GM10266 (cell line): ENCODE data around the gene GPR75.
"Not testable (repeated sequence)": the region's sequence is repeated elsewhere in the genome, so short reads cannot be mapped to it uniquely, and the experiment has no call there.

Experiments used
- DNase-seq: peaks from one replicate; pipeline ENCODE4 v3.0.0; 2012; ENCODE audit errors: extremely low spot score
- TF ChIP-seq, protein P1 (sequence below): IDR thresholded peaks from 2 replicates; pipeline ENCODE4 v1.5.1; 2012; ENCODE audit warnings: mild to moderate bottlenecking, low read depth; ENCODE audit not compliant: control insufficient read depth, insufficient read depth; ENCODE audit errors: missing control alignments

The GPR75 gene

DNA sequence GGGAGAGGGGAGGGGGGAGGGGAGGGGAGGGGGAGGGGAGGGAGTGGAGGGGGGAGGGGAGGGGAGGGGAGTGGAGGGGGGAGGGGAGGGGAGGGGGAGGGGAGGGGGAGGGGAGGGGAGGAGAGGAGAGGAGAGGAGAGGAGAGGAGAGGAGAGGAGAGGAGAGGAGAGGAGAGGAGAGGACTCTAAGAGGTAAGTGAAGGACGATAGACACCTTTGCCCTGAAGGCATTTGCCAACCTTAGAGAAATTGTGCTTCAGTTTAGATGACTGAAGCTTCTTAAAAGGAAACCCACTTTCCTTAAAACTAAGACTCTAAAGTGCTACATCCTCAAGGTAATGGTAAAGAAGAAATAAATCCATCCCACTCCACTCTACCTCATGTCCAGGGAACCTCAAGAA is 19.2 kb downstream of the GPR75 start:
- no peak for DNase-seq
- TF ChIP-seq, protein P1, sequence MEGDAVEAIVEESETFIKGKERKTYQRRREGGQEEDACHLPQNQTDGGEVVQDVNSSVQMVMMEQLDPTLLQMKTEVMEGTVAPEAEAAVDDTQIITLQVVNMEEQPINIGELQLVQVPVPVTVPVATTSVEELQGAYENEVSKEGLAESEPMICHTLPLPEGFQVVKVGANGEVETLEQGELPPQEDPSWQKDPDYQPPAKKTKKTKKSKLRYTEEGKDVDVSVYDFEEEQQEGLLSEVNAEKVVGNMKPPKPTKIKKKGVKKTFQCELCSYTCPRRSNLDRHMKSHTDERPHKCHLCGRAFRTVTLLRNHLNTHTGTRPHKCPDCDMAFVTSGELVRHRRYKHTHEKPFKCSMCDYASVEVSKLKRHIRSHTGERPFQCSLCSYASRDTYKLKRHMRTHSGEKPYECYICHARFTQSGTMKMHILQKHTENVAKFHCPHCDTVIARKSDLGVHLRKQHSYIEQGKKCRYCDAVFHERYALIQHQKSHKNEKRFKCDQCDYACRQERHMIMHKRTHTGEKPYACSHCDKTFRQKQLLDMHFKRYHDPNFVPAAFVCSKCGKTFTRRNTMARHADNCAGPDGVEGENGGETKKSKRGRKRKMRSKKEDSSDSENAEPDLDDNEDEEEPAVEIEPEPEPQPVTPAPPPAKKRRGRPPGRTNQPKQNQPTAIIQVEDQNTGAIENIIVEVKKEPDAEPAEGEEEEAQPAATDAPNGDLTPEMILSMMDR: no peak

DNA sequence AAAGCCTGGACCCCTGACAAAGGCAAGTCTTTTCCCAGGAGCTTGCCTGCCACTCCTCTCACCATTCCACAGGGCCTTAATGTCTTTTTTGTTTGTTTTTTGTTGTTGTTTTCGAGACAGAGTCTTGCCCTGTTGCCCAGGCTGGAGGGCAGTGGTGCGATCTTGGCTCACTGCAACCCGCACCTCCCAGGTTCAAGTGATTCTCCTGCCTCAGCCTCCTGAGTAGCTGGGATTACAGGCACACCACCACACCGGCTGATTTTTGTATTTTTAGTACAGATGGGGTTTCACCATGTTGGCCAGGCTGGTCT is 29.8 kb downstream of the GPR75 start:
- DNase-seq: not testable (repeated sequence)

DNA sequence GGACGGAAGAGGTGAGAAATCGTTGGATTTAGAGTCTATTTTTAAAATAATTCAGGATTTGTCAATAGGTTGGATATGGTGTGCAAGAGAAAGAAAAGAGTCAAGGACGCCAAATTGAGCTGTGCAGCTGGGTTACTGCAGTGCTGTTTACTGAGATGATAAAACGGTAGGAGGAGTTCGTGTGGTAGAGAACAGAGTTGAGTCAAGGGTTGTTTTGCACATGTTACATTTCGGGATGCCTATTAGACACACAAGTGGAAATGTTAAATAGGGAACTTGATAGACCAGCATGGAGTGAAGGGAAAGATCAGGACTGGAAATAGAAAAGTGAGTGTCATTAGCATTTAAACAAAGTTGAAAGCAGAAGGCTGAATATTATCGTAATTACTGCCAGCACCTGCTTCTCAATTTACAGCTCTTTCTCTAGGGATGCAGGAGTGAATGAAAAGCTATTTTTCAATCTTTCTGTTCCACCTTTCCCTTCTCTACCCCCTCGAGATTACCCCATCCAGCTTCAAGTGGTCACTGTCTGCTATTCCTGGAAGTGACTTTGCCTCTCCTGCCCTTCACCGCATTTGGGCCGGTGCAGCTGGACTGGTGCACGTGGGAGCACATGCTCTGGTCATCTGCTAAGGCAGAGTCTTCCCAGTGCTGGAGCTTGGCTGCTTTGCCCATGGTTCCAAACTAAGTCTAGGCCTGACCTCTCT is 30.3 kb downstream of the GPR75 start:
- TF ChIP-seq, protein P1: no peak
- DNase-seq: no peak

DNA sequence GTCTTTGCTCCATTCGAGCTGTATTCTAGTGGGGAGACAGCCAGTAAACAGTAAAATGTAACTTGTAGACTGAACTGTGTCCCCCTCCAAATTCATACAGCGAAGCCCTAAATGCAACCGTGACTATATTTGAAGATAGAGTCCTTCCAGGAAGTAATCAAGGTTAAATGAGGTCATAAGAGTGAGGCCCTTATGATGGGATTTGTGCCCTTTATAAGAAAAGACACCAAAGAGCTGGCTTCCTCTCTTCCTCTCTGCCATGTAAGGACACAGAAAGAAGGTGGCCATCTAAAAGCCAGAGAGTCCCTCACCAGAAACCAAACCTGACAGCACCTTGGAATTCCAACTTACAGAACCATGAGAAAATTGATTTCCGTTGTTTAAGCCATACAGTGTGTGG is 31.4 kb downstream of the GPR75 start:
- TF ChIP-seq, protein P1: no peak
- no peak for DNase-seq

DNA sequence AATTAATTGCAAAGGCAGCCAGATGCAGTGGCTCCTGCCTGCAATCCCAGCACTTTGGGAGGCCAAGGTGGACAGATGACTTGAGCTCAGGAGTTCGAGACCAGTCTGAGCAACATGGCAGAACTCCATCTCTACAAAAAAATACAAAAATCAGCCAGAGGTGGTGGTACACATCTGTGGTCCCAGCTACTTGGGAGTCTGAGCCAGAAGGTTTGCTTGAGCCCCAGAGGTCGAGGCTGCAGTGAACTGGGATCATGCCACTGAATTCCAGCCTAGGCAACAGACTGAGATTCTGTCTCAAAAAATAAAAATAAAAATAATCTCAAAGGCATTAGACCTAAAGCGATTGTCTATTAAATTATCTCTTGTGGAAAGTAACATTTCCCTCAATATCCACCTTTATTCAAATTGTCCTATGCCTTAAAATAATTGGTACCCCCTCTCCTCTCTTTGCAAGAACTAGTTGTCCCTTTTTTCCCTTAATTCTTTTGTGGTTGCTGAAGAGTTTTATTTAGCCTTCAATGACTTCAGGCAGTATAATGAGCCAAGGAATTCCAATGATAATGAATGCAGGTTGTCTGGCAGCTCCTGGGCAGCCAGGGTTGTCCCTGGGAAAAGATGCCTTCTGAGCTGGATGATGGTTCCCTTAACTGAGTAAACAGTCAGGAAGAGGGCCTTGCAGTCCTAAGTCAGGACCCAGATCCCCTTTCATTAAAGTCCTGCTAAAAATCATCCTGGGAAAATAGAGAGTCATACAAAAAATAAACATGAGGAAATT is 32.2 kb downstream of the GPR75 start:
- DNase-seq: no peak
- TF ChIP-seq, protein P1: no peak

DNA sequence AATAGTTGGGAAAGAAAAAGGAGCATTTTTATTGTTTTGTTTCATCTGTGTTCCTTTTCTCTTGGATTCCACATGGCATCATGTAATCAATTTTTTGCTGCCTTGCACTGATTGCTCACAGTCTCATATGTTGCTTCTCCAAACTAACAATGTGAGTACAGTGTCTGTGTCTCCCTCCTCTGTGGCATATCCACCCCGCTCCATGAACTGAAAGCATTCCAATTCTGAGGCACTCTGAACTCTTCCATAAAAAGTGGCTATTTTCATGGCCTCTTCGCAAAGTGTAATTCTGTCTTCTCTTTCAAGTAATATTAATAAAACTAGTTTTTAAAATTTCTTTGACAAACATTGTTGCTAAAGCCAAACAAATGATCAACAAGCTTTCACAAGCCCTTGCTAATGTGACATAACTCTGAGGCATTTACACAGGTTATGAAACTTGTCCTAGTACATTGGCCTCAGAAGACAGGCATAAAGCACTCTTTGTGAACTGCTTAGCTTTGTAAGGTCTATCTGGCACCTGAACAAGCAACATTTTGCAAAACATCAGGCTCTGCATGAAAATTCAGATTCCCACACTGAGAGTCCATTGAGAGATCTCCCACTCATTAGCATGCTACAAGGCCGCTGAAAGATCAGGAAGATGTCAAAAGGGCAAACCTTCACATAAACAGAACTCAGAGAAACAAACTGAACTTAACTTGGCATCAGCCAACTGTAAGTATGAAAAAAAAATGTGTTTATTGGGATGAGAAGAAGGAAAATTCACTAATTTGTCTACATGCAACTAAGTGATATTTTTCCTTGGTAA is 33.0 kb downstream of the GPR75 start:
- no peak for DNase-seq

DNA sequence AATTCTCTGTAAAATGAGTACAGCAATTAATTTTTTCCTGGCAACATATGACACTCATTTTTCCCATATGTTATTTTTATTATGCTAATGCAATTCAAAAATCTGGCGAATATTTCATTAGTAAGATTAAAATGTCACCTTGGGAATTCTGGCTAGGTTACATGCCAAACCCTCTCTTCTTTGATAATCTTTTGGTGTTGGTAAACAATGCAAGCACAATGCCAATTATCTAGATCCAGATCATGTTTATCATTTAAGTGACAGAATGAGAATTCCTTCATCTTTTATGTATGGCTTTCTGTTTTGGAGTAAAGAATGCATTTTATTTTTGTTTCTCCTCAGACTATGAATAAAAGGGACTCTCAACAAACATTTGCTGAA is 33.7 kb downstream of the GPR75 start:
- no peak for DNase-seq
- TF ChIP-seq, protein P1: no peak

More for the DNA sequence above, 33.0 kb downstream of the GPR75 start:
- TF ChIP-seq, protein P1: no peak
